Activated CD8-positive, alpha-beta T cell treated with anti-CD3 and anti-CD28 coated beads, Interleukin-2, amount 10 ng/mL, durations not matched to agents 7 days and 5 days (primary cell): ENCODE measurements around the gene SH3RF3. TPM values are rescaled to one million over a fixed set of nuclear protein-coding genes. Genes with fewer than 3 reads are reported as not detected.

ENCODE experiments used
- ATAC-seq: fragments of 150-1000 bp; cut with Tn5 transposase; one replicate; pipeline ENCODE4 v1.10.0; 2021; ENCODE audit warnings: moderate library complexity
- CTCF ChIA-PET: fragments of 350-600 bp; sonication (Branson Sonifier 250); formaldehyde crosslinking; loops from one replicate; lab custom pipeline; 2021; ENCODE audit warnings: antibody characterized with exemption; lab: Charles Lee
- POLR2A ChIA-PET: fragments of 350-600 bp; sonication (Branson Sonifier 250); formaldehyde crosslinking; loops from one replicate; lab custom pipeline; 2021; ENCODE audit warnings: antibody characterized with exemption; lab: Charles Lee
- DNase-seq: peaks from one replicate; pipeline ENCODE4 v3.0.0-alpha.2; 2020
- H3K27ac Mint-ChIP-seq: one replicate; pipeline ENCODE4 v1.8.0; 2021; ENCODE audit warnings: mild to moderate bottlenecking, mixed read lengths
- H3K27me3 Mint-ChIP-seq: one replicate; pipeline ENCODE4 v1.8.0; 2021; ENCODE audit warnings: low read depth, mixed read lengths
- H3K36me3 Mint-ChIP-seq: one replicate; pipeline ENCODE4 v1.8.0; 2021; ENCODE audit warnings: low read depth, mixed read lengths
- H3K4me1 Mint-ChIP-seq: one replicate; pipeline ENCODE4 v1.8.0; 2021; ENCODE audit warnings: low read depth, mixed read lengths
- H3K4me3 Mint-ChIP-seq: one replicate; pipeline ENCODE4 v1.8.0; 2021; ENCODE audit warnings: mild to moderate bottlenecking, mixed read lengths
- H3K9me3 Mint-ChIP-seq: one replicate; pipeline ENCODE4 v1.8.0; 2022; ENCODE audit warnings: mixed read lengths; ENCODE audit not compliant: insufficient read depth
- total RNA-seq, 2 experiments: library from RNA; stranded (reverse); gene quantifications; one replicate each; pipeline ENCODE4 v1.2.3, GENCODE V29; 2021

SH3RF3 gene
- total RNA-seq, 2 experiments from 2014 or later = 0.10 TPM; not detected in 1

DNA sequence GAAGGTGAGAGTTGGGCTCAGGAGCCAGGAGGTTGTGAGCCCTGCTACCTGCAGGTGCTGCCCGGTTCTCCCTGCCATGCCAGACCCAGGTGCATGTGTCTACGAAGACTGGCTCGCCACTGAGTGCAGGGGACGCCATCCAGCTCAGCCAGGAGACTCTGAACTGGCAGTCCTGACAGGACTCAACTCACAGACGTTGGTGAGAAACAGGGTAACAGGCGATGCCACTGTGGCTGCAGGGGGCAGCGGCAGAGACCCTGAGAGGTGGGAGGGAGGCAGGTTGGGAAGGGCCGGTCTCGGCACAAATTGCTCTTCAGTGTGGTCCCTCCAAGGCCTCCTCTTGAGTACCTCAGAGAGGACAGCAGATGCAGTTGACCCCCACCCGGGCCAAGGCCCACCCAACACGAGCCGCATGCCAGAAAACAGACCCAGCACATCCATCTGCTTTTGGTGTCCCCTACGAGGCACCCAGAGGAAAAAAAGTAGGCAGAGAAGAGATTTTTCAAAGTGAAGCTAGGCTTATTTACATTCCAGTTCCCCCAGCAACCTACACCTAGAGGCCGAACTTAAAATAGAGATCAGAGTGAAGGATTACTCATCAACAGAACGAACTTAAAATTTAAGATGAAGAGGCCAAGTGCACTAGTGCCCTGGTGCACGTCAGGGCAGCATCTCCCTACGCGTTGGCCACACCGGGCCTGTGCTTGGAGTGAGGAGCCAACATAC, 300.0 kb downstream of the SH3RF3 start:
- ChIA-PET POLR2A (no interaction called here), CTCF (no interaction called here)
- no peak for DNase-seq
- Mint-ChIP-seq H3K4me3 (no peak overlapping the region), H3K36me3 (no peaks in the 10 kb centered on the region), H3K27ac (no peak overlapping the region), H3K27me3 (no peaks in the 10 kb centered on the region), H3K9me3 (no peaks in the 10 kb centered on the region), H3K4me1 (peaks cover 6% of the 10 kb centered on the region)
- no peak for ATAC-seq

DNA sequence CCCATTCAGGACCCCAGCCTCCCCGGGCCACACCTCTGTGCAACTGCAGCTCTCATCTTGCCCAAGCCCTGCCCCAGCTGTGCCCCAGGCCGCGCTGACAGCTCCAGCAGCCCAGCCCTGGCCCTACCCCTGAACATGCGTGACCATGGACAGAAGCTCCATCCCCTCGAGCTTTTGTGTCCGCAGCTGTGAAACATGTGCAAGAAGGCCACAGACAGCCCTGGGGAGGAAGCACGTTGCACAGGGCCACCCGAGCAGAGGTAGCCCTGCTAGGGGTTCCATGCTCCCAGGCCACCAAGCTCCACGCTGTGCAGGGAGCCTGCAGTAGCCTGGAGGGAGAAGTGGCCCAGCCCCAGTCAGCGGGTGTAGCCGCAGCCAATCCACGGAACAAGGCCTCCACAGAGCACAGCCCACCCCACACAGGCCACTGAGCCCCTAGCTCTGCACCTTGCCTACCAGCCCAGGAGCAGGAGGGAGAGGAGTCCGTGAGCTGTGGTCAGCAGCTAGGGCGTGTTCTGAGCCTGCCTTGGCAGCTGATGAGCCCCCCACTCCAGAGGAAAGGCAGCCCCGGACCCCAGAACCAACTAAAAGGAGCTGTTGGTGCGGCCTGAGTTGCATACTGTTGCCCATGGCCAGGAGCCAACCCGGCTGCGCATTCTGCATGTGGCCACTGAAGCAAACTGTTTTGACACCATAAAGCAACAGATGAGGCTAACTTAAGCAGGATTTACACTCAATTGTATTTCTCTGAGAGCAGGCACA, 300.7 kb downstream of the SH3RF3 start:
- Mint-ChIP-seq H3K4me3 (no peak overlapping the region), H3K9me3 (no peaks in the 10 kb centered on the region), H3K4me1 (peaks cover 6% of the 10 kb centered on the region), H3K36me3 (no peaks in the 10 kb centered on the region), H3K27me3 (no peaks in the 10 kb centered on the region), H3K27ac (no peak overlapping the region)
- POLR2A ChIA-PET = no interaction called here
- CTCF ChIA-PET = no interaction called here
- ATAC-seq (no peak), DNase-seq (no peak)

DNA sequence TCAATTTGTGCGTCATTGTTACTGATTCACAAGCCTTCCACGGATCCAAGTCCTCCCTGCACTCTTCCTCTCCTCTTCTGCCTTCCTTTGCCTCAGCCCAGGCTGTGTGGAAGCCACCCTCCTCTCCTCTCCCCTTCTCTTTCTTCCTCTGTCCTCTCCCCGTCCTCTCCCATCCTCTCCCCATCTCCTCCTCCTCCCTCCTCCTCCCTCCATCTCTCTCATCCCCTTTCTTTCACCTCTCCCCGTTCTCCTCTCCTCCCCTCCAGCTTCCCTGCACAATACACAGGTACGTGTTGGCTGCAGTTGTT, 301.3 kb downstream of the SH3RF3 start:
- no peaks in the 10 kb centered on the region for H3K9me3 Mint-ChIP-seq
- H3K36me3 Mint-ChIP-seq = no peaks in the 10 kb centered on the region
- POLR2A ChIA-PET = no interaction called here
- CTCF ChIA-PET = no interaction called here
- no peak overlapping the region for H3K4me3 Mint-ChIP-seq
- DNase-seq (no peak), ATAC-seq (no peak)
- no peak overlapping the region for H3K27ac Mint-ChIP-seq
- H3K27me3 Mint-ChIP-seq = no peaks in the 10 kb centered on the region
- H3K4me1 Mint-ChIP-seq = peaks cover 6% of the 10 kb centered on the region

DNA sequence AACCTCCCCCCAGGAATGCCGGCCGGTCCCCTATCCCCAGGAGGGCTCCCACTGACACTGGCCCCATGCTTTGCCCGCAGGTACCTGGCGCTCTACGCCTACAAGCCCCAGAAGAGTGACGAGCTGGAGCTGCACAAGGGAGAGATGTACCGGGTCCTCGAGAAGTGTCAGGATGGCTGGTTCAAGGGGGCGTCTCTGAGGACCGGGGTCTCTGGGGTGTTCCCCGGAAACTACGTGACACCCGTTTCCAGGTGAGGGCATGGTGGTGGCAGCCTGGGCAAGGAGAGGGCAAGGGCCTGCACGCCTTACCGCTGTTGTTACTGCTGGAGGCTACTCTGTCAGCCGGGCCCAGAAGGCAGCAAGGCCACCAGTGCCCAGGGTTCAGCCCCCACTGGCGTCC, 303.4 kb downstream of the SH3RF3 start:
- H3K4me3 Mint-ChIP-seq = no peak overlapping the region
- ChIA-PET POLR2A (no interaction called here), CTCF (no interaction called here)
- H3K27ac Mint-ChIP-seq = no peak overlapping the region
- ATAC-seq = no peak
- peaks cover 6% of the 10 kb centered on the region for H3K4me1 Mint-ChIP-seq
- no peaks in the 10 kb centered on the region for H3K9me3 Mint-ChIP-seq
- H3K27me3 Mint-ChIP-seq = no peaks in the 10 kb centered on the region
- no peaks in the 10 kb centered on the region for H3K36me3 Mint-ChIP-seq
- no peak for DNase-seq

DNA sequence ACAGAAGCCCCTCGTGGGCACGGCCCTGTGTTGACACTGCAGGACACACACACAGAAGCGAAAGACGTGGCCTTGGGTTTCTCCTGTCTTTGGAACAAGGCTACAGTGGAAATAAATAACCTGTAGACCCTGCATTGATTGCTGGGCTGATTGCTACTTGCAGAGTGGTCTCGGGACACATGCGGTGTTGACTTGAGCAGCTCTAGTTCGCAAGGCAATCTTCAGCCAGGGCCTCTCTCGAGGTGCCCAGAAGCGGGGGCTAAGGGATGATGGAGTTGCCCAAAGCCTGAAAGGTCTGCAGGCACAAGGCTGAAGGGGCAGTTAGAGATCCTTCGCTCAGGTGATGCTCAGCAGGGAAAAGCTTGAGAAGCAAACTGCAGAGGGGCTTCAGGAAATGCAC, 304.5 kb downstream of the SH3RF3 start:
- ATAC-seq = no peak
- Mint-ChIP-seq H3K9me3 (no peaks in the 10 kb centered on the region), H3K4me3 (no peak overlapping the region), H3K4me1 (peaks cover 6% of the 10 kb centered on the region), H3K27ac (no peak overlapping the region), H3K27me3 (no peaks in the 10 kb centered on the region), H3K36me3 (no peaks in the 10 kb centered on the region)
- CTCF ChIA-PET = no interaction called here
- no peak for DNase-seq
- POLR2A ChIA-PET = no interaction called here

DNA sequence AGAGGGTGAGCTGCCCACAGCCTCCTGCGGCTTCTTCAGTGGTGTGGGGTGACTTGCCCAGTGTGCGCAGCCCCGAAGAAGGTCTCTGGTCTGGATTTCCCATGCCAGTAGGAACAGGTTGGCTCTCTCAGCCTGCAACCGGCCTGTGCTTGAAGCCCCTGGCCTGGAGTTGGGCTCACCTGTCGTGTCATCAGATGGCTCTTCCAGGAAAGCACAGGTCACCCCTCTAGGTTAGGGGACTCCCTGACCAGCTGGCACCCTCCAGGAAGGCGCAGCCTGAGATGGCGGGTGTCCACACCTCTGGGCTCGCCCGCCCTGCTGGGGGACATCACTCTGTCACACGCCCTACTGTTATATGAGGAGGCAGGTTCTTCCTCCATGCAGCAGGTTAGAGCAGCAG, 304.9 kb downstream of the SH3RF3 start:
- Mint-ChIP-seq H3K27me3 (no peaks in the 10 kb centered on the region), H3K9me3 (no peaks in the 10 kb centered on the region), H3K36me3 (no peaks in the 10 kb centered on the region), H3K27ac (no peak overlapping the region), H3K4me1 (peaks cover 6% of the 10 kb centered on the region), H3K4me3 (no peak overlapping the region)
- no peak for DNase-seq
- no peak for ATAC-seq
- CTCF ChIA-PET = no interaction called here
- POLR2A ChIA-PET = no interaction called here

DNA sequence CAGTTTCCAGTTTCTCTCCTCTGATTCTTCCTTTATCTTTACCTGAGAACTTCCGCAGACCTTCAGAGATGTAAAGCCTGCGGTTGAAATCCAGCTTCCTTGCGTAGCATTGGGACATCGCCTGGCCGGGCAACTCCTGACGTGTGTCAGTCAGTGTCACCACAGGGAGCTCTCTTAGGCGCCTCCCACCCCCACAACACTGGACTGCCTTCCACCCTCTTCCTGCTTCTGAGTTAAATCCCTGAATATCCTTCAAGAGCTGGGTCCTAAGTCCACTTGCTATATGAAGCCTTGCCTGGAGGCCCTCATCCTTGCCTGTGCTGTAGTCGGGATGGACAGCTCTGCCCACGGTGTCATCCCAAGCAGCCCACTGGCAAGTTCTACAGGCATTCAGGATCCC, 305.3 kb downstream of the SH3RF3 start:
- Mint-ChIP-seq H3K4me1 (peaks cover 6% of the 10 kb centered on the region), H3K27ac (no peak overlapping the region)

DNA sequence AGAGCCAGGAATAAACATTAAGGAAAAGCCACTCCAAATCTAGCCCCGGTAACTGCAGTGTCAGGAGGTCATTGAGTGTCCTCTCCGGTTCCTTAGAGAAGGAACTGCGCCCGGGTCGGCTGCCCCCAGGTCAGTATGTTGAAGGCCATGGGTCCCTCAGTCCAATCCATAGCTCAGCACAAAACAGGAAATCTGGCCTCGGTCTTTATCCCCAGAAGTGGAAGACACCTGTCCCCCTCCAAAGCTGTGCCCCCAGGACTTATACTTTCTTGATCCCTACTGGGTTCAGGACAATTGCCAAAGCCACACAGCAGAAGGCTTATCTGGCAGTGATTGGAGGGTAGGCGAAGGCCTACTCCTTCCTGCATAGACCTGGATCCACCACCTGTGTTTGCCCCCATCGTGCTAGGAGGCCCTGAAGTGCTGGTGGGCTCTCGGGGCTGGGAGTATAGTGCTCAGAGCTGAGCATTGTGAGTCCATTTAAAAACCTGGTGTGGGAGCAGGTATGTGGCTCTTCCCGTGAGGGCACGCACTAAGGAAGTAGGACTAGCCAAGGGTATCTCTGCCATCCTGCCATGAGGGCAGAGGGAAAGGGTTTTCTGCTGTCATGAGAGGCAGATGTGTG, 306.2 kb downstream of the SH3RF3 start:
- CTCF ChIA-PET = no interaction called here
- Mint-ChIP-seq H3K27ac (no peak overlapping the region), H3K4me1 (peaks cover 6% of the 10 kb centered on the region), H3K27me3 (no peaks in the 10 kb centered on the region), H3K4me3 (no peak overlapping the region), H3K36me3 (no peaks in the 10 kb centered on the region), H3K9me3 (no peaks in the 10 kb centered on the region)
- POLR2A ChIA-PET = no interaction called here
- ATAC-seq = no peak
- DNase-seq = no peak

More for the DNA sequence above, 305.3 kb downstream of the SH3RF3 start:
- ChIA-PET POLR2A (no interaction called here), CTCF (no interaction called here)
- no peaks in the 10 kb centered on the region for H3K9me3 Mint-ChIP-seq
- no peak overlapping the region for H3K4me3 Mint-ChIP-seq
- no peak for DNase-seq
- H3K36me3 Mint-ChIP-seq = no peaks in the 10 kb centered on the region
- ATAC-seq = no peak
- H3K27me3 Mint-ChIP-seq = no peaks in the 10 kb centered on the region

DNA sequence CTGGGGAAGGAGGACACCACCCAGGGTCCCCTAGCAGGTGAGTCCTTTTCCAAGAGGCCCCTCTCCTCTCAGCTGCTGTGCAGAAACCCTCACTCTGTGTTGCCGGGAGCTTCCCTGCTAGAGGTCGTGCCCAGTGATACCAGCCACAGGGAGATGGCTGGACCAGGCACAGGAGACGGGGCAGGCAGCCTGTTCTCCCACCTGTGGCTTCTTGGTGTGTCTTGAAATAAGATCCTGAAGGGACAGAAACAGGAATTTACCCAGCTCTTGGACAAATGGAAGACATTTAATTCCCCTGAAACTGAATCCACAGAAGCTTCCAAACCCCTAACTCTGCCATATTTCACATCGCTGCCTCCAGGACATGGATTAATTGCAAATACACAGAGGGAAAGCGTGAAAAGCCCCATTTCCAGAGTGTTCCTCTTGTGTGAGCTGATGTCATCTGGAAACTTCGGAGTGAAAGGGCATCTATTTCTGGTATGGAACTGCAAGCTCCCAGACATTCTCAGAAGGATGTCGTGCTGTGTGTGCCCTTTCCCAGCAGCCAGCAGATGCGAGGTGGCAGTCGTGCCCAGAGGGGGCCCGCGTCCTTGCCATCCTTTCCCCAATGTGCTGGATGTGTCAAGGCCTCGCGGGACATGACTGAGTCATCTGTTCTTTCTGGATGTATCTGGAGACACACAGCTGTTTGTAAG, 307.0 kb downstream of the SH3RF3 start:
- no peaks in the 10 kb centered on the region for H3K9me3 Mint-ChIP-seq
- no peak for DNase-seq
- no peak overlapping the region for H3K27ac Mint-ChIP-seq
- POLR2A ChIA-PET = interaction anchor here (0.6 kb wide), 1 partner anchor 39 kb away, joined by 3 read pairs; no protein-coding TSS in a partner anchor
- no peaks in the 10 kb centered on the region for H3K36me3 Mint-ChIP-seq
- ATAC-seq = no peak
- H3K4me3 Mint-ChIP-seq = no peak overlapping the region
- peaks cover 6% of the 10 kb centered on the region for H3K4me1 Mint-ChIP-seq
- no peaks in the 10 kb centered on the region for H3K27me3 Mint-ChIP-seq
- CTCF ChIA-PET = no interaction called here

DNA sequence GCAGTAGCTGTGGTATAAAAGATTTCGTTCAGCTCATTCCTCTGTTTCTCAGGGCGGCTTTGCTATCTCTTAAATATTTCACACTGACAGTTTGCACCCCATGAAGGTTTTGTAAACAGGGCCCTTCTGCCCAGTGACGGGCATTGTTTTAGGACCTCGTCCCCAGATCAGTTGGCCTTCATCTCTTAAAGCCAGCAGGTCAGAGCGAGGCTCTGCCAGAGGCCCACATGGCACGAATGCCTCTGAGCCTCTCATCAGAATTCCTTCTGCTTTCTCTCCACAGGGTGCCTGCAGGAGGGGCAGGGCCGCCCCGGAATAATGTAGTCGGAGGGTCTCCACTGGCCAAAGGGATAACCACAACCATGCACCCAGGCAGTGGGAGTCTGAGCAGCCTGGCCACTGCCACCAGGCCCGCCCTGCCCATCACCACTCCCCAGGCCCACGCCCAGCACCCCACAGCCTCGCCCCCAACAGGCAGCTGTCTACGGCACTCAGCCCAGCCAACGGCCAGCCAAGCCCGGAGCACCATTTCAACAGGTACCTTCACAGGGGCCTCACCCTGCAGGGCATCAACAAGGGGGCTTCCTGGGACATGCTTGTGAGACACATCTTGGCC, 307.7 kb downstream of the SH3RF3 start:
- CTCF ChIA-PET = no interaction called here
- ATAC-seq = no peak
- no peak overlapping the region for H3K27ac Mint-ChIP-seq

DNA sequence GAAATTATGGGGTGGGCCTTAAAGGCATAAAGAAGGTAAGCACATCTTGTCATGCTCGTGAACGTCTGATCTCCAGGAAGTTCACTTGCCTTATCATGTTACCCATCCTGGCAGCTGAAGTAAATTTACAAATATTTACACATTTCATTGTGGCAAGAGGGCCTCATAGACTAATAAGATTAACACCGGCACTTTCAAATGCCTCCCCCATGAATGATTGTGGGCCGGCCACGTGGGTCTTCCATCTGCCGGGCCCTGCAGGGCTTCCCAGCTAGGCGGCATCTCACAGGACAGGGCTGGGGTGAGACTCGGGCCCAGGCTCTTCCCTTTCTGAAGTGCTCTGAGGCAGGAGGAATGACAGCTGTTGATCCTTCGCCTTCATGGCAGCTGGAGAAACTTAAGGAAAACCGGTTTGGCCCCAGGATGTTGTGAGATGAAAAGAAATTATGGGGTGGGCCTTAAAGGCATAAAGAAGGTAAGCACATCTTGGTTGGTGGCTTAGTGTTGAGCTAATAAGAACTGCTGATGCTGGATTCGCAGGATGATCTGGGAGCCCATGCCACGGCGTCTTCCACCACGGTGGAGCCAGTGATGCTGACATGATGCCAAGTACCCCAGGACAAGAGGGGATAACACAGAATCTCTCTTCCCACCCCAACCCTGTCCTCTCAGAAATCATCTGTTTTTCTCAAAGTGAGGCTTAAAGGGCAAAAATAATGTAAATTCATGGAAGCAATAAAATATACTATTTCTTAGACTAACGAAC, 308.5 kb downstream of the SH3RF3 start:
- Mint-ChIP-seq H3K27ac (no peak overlapping the region), H3K27me3 (no peaks in the 10 kb centered on the region), H3K4me1 (no peaks in the 10 kb centered on the region), H3K36me3 (no peaks in the 10 kb centered on the region), H3K4me3 (no peak overlapping the region), H3K9me3 (peaks cover 6% of the 10 kb centered on the region)
- ChIA-PET POLR2A (no interaction called here), CTCF (no interaction called here)
- DNase-seq (no peak), ATAC-seq (no peak)

More for the DNA sequence above, 307.7 kb downstream of the SH3RF3 start:
- POLR2A ChIA-PET = interaction anchor here (0.6 kb wide), 1 partner anchor 40 kb away, joined by 3 read pairs; no protein-coding TSS in a partner anchor
- Mint-ChIP-seq H3K4me1 (peaks cover 2% of the 10 kb centered on the region), H3K4me3 (no peak overlapping the region), H3K9me3 (peaks cover 6% of the 10 kb centered on the region), H3K36me3 (no peaks in the 10 kb centered on the region), H3K27me3 (no peaks in the 10 kb centered on the region)
- no peak for DNase-seq
